Right lobe of liver (tissue), 4 donors: ENCODE results near the gene RAB6C.

Source experiments
- POLR2A ChIP-seq: fragments of 450-650 bp; IDR thresholded peaks from one replicate; pipeline ENCODE4 v1.6.1; 2017; ENCODE audit warnings: antibody characterized with exemption, mild to moderate bottlenecking
- TF ChIP-seq, protein P1 (sequence below), 4 donors: fragments of 200-600 bp in 3 of 4; fragments of 450-650 bp in 1 of 4; IDR thresholded peaks; one replicate each; pipeline versions ENCODE4 v1.5.1 to v1.8.0; 2016 to 2022; ENCODE audit warnings: antibody characterized with exemption in 4 of 4, mild to moderate bottlenecking in 2 of 4
- donor health status: DM: no; HTN: no; CAD: no.
- donor health status: DM: no; HTN: no; CAD: no.
- donor health status: DM: no; HTN: yes; CAD: no.

DNA sequence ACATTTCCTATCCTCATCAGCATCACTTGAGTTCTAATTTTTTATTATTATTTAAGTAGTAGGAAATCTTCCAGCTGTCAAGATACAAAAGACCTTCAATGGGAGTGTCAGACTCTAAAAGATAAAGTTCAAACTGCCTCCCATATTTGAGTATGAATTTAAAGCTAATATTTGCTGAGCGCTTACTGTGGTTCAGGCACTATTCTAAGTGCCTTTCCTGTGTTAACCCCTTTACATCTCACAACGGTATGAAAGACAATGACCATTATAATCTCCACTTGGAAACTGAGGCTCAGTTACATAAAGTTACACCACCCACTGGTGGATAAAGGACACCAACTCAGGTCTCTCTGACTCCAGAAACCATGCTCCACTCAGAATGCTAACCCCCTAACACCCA, 39.9 kb downstream of the RAB6C start:
- TF ChIP-seq, protein P1, sequence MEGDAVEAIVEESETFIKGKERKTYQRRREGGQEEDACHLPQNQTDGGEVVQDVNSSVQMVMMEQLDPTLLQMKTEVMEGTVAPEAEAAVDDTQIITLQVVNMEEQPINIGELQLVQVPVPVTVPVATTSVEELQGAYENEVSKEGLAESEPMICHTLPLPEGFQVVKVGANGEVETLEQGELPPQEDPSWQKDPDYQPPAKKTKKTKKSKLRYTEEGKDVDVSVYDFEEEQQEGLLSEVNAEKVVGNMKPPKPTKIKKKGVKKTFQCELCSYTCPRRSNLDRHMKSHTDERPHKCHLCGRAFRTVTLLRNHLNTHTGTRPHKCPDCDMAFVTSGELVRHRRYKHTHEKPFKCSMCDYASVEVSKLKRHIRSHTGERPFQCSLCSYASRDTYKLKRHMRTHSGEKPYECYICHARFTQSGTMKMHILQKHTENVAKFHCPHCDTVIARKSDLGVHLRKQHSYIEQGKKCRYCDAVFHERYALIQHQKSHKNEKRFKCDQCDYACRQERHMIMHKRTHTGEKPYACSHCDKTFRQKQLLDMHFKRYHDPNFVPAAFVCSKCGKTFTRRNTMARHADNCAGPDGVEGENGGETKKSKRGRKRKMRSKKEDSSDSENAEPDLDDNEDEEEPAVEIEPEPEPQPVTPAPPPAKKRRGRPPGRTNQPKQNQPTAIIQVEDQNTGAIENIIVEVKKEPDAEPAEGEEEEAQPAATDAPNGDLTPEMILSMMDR (IDR thresholded peaks at IDR 0.05) = no peak
- no peak for TF ChIP-seq POLR2A
